Measurements from ENCODE around the gene SIRPB2.

Gene SIRPB2

GRCh38 chr20:1469306-1469905 lies 21.8 kb downstream of the SIRPB2 start:
- H3K4me3 Mint-ChIP-seq, result peak overlapping the region in 2 of 3 experiments; percentile 66 to 74
- H3K27me3 Mint-ChIP-seq (ENCODE audit: low read depth), result peaks cover 7% of the 10 kb centered on the region
- H3K27ac Mint-ChIP-seq, result peak overlapping the region; percentile 75 to 92 (median 83)
- TF ChIP-seq, protein P1, sequence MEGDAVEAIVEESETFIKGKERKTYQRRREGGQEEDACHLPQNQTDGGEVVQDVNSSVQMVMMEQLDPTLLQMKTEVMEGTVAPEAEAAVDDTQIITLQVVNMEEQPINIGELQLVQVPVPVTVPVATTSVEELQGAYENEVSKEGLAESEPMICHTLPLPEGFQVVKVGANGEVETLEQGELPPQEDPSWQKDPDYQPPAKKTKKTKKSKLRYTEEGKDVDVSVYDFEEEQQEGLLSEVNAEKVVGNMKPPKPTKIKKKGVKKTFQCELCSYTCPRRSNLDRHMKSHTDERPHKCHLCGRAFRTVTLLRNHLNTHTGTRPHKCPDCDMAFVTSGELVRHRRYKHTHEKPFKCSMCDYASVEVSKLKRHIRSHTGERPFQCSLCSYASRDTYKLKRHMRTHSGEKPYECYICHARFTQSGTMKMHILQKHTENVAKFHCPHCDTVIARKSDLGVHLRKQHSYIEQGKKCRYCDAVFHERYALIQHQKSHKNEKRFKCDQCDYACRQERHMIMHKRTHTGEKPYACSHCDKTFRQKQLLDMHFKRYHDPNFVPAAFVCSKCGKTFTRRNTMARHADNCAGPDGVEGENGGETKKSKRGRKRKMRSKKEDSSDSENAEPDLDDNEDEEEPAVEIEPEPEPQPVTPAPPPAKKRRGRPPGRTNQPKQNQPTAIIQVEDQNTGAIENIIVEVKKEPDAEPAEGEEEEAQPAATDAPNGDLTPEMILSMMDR (IDR thresholded peaks at IDR 0.05; ENCODE audit: unreplicated experiment in 3 of 3), result no peak
- H3K9me3 Mint-ChIP-seq, result no peaks in the 10 kb centered on the region
- H3K4me1 Mint-ChIP-seq, result peaks cover 34% of the 10 kb centered on the region
- no peaks in the 10 kb centered on the region for H3K36me3 Mint-ChIP-seq (ENCODE audit: low read depth)

GRCh38 chr20:1468117-1468624 lies 23.0 kb downstream of the SIRPB2 start:
- H3K9me3 Mint-ChIP-seq, result no peaks in the 10 kb centered on the region
- H3K27ac Mint-ChIP-seq, result peak overlapping the region in 1 of 3 experiments; percentile 67
- H3K4me1 Mint-ChIP-seq, result peaks cover 39% of the 10 kb centered on the region
- TF ChIP-seq, protein P1 (IDR thresholded peaks at IDR 0.05; ENCODE audit: unreplicated experiment in 3 of 3), result no peak
- peaks cover 6% of the 10 kb centered on the region for H3K36me3 Mint-ChIP-seq (ENCODE audit: low read depth)
- peak overlapping the region; percentile 85 to 95 (median 93) for H3K4me3 Mint-ChIP-seq
- H3K27me3 Mint-ChIP-seq (ENCODE audit: low read depth), result peaks cover 7% of the 10 kb centered on the region

GRCh38 chr20:1467355-1468116 lies 23.7 kb downstream of the SIRPB2 start:
- Mint-ChIP-seq H3K4me1 (peaks cover 39% of the 10 kb centered on the region), H3K27me3 (ENCODE audit: low read depth) (peaks cover 7% of the 10 kb centered on the region), H3K36me3 (ENCODE audit: low read depth) (peaks cover 10% of the 10 kb centered on the region), H3K27ac (peak overlapping the region; percentile 67 to 94 (median 80)), H3K4me3 (peak overlapping the region; percentile 85 to 95 (median 93)), H3K9me3 (no peaks in the 10 kb centered on the region)
- TF ChIP-seq, protein P1 (IDR thresholded peaks at IDR 0.05; ENCODE audit: unreplicated experiment in 3 of 3), result no peak

GRCh38 chr20:1467082-1467354 lies 24.2 kb downstream of the SIRPB2 start:
- H3K4me3 Mint-ChIP-seq, result peak overlapping the region; percentile 85 to 95 (median 93)
- H3K9me3 Mint-ChIP-seq, result no peaks in the 10 kb centered on the region
- peak overlapping the region; percentile 67 to 94 (median 80) for H3K27ac Mint-ChIP-seq
- TF ChIP-seq, protein P1 (IDR thresholded peaks at IDR 0.05; ENCODE audit: unreplicated experiment in 3 of 3), result peak in 1 of 3 experiments; percentile 23
- peaks cover 39% of the 10 kb centered on the region for H3K4me1 Mint-ChIP-seq
- H3K27me3 Mint-ChIP-seq (ENCODE audit: low read depth), result peaks cover 7% of the 10 kb centered on the region
- peaks cover 10% of the 10 kb centered on the region for H3K36me3 Mint-ChIP-seq (ENCODE audit: low read depth)

DNA sequence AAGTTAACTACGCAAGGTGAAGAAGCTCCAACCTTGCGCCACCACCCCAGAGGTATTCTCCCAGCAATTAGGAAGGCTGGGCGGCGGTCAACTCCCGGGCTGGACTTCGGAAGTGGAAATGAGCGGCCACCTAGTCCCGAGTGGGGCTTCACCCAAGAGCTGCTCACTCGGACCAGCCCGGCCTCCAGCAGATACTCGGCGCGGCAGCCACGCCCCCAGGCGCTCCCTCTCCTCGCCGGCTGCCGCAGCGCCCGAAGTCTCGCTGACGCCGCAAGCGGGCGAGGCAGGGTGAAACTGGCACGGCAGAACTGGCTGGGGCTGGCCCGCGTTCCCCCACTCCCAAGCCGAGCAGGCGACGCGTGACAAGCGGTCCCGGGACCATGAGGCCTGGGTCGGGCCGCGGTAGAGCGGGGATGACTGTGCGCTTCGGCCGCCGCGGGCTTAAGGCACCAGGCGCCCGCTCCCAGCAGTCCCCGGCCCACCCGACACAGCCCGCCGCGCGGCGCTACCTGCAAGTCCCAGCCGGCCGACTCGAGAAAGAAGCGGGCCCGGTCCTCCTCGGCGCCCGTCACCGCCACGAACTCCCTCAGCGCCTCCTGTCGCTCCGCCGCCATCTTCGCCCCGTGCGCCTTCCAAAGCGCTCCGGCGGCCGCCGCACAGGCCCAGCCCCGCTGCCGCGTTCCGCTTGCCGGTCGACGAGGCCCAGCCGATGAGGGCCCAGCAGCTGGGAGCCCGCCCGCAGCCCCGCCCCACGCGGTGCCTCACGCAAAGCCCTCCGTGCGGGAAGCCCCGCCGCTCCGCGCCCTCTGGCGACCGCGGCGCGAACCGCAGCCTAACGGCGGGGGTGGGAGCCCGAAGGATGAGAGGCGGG lies 24.8 kb downstream of the SIRPB2 start, which contains the start of gene NSFL1C:
Gene NSFL1C, minus strand, starts transcription at position 639 of the 871 bp plus-strand sequence. Its CDS starts 25 bp downstream, at position 614.
- Mint-ChIP-seq H3K36me3 (ENCODE audit: low read depth) (peaks cover 10% of the 10 kb centered on the region), H3K4me3 (peak within 1 kb of the TSS; percentile 85 to 95 (median 93)), H3K4me1 (peaks cover 39% of the 10 kb centered on the region), H3K27ac (peak within 1 kb of the TSS; percentile 67 to 94 (median 80)), H3K9me3 (no peaks in the 10 kb centered on the region), H3K27me3 (ENCODE audit: low read depth) (peaks cover 7% of the 10 kb centered on the region)
- TF ChIP-seq, protein P1 (IDR thresholded peaks at IDR 0.05; ENCODE audit: unreplicated experiment in 3 of 3), result peak; percentile 100

Data from nephron (organoid).